Glutamatergic neuron (in vitro differentiated cells): ENCODE data around the gene RENBP. TPM values are rescaled to one million over a fixed set of nuclear protein-coding genes. Genes with fewer than 3 reads are reported as not detected.

Experiments
- DNase-seq: peaks from one replicate; pipeline ENCODE4 v3.0.0; 2022
- H3K27ac Mint-ChIP-seq: one replicate; pipeline ENCODE4 v1.8.0; 2020; ENCODE audit warnings: mild to moderate bottlenecking, mixed read lengths, inconsistent platforms; ENCODE audit not compliant: unreplicated experiment
- H3K27me3 Mint-ChIP-seq: one replicate; pipeline ENCODE4 v1.8.0; 2020; ENCODE audit warnings: mild to moderate bottlenecking, moderate library complexity, mixed read lengths, inconsistent platforms; ENCODE audit not compliant: unreplicated experiment
- H3K36me3 Mint-ChIP-seq: one replicate; pipeline ENCODE4 v1.8.0; 2020; ENCODE audit warnings: mild to moderate bottlenecking, mixed read lengths, inconsistent platforms; ENCODE audit not compliant: unreplicated experiment
- H3K4me1 Mint-ChIP-seq: one replicate; pipeline ENCODE4 v1.8.0; 2020; ENCODE audit warnings: mild to moderate bottlenecking, low read depth, mixed read lengths, inconsistent platforms; ENCODE audit not compliant: unreplicated experiment
- H3K4me3 Mint-ChIP-seq: one replicate; pipeline ENCODE4 v1.8.0; 2020; ENCODE audit warnings: mild to moderate bottlenecking, mixed read lengths, inconsistent platforms; ENCODE audit not compliant: unreplicated experiment
- H3K9me3 Mint-ChIP-seq: one replicate; pipeline ENCODE4 v1.8.0; 2020; ENCODE audit warnings: mild to moderate bottlenecking, moderate library complexity, mixed read lengths, inconsistent platforms; ENCODE audit not compliant: unreplicated experiment
- CTCF ChIP-seq: fragments of 200-600 bp; sonication (generic); IDR thresholded peaks from one replicate; pipeline ENCODE4 v1.5.0; 2021; ENCODE audit not compliant: partially characterized antibody, unreplicated experiment
- total RNA-seq: library from RNA; stranded (reverse); fragmentation: NEBNext Ultra II Directional; extraction: Animal tissue kit (Norgen Biotek cat#: 25700); gene quantifications from one replicate; pipeline ENCODE4 v1.2.1, GENCODE V29; 2021; ENCODE audit not compliant: unreplicated experiment

RENBP gene
- total RNA-seq, 1 donor from 2014 or later: 16.1 TPM

- H3K36me3 Mint-ChIP-seq: no peaks in the 10 kb centered on the region
- TF ChIP-seq CTCF: no peak
- peaks cover 6% of the 10 kb centered on the region for H3K4me1 Mint-ChIP-seq
- H3K9me3 Mint-ChIP-seq: peaks cover 3% of the 10 kb centered on the region
- no peak for DNase-seq
- peaks cover 3% of the 10 kb centered on the region for H3K27me3 Mint-ChIP-seq
- H3K4me3 Mint-ChIP-seq: peak overlapping the region; percentile 82
- peak overlapping the region; percentile 90 for H3K27ac Mint-ChIP-seq
Observed at GRCh38 chrX:153926858-153927671, 17.4 kb downstream of the RENBP start.

GRCh38 chrX:153926552-153926857 lies 17.9 kb downstream of the RENBP start:
- no peak for DNase-seq
- peaks cover 3% of the 10 kb centered on the region for H3K9me3 Mint-ChIP-seq
- TF ChIP-seq CTCF: no peak
- peaks cover 6% of the 10 kb centered on the region for H3K4me1 Mint-ChIP-seq
- H3K27me3 Mint-ChIP-seq: peaks cover 6% of the 10 kb centered on the region
- no peak overlapping the region for H3K4me3 Mint-ChIP-seq
- H3K27ac Mint-ChIP-seq: peak overlapping the region; percentile 90
- H3K36me3 Mint-ChIP-seq: no peaks in the 10 kb centered on the region

DNA sequence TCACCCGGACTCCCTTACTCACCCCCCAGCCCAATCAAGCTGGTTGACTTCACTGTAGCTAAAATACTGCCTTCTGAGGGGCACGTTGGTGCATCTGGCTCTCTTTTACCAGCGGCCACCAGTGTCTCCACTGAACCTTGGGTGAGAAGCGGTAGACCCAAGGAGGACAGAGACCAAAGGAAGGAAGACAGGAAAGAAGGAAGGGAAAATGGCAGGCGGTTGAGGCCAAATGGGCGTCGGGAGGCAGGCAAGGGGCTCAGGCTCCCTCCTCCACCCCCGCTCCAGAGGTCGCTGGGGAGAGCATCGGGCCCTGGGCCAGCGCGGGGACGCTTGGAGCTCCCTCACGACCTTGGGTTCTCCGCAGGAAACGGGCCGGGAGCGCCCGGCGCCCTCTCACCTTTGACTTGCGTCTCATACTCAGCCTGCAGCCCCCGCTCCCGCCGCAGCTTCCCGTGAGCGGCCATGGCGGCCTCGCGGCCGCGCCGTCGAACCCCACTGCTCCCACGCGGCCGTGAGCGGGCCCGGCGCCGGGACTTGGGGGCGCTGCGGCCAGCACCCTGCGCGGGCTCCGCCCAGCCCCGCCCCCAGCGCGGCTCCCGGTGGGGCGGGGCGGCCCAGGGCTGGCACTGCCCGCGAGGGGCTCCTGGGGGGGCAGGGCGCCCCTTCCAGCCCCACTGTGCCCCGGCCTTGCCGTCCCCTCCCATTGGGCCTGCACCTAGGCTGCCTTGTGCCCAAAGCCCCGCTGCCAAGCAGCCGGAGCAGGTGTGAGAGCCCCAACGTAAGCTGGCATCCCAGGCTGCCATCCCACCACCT lies 18.5 kb downstream of the RENBP start, which contains the start of gene ARHGAP4:
Gene ARHGAP4, minus strand, starts transcription at position 526 of the 813 bp plus-strand sequence. Its CDS starts 62 bp downstream, at position 464.
- no peak for TF ChIP-seq CTCF
- Mint-ChIP-seq H3K27me3 (peaks cover 6% of the 10 kb centered on the region), H3K4me3 (peak within 1 kb of the TSS; percentile 82), H3K4me1 (peaks cover 7% of the 10 kb centered on the region), H3K9me3 (peaks cover 3% of the 10 kb centered on the region), H3K36me3 (no peaks in the 10 kb centered on the region), H3K27ac (peak within 1 kb of the TSS; percentile 90)
- no peak for DNase-seq

DNA sequence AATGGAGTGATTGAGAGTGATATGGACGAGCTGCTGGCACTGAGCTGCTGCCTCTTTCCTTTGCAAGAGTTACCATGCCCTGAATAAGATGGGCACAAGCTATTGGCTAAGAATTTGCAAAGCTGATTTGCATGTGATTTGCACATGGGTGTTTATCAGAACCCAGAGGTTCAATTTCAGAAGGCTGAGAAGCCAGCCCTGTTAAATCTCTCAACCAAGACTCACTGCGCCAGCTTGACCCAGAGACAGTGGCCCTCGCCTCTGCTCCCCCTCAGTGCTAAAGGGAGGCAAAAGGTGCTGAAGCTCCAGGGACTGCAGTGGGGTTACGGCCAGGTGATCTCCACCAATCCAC lies 19.1 kb downstream of the RENBP start:
- H3K4me1 Mint-ChIP-seq: peaks cover 8% of the 10 kb centered on the region
- DNase-seq: no peak
- H3K27me3 Mint-ChIP-seq: peaks cover 6% of the 10 kb centered on the region
- no peak overlapping the region for H3K27ac Mint-ChIP-seq
- H3K36me3 Mint-ChIP-seq: no peaks in the 10 kb centered on the region
- no peak for TF ChIP-seq CTCF
- H3K4me3 Mint-ChIP-seq: no peak overlapping the region
- H3K9me3 Mint-ChIP-seq: peaks cover 3% of the 10 kb centered on the region
